ENCODE results near the gene TRPC4AP. TPM values are rescaled to one million over a fixed set of nuclear protein-coding genes. Genes with fewer than 3 reads are reported as not detected.

Gene TRPC4AP
- total and polyA plus RNA-seq, 10 of the 15 experiments (the other 5 are each of a cell fraction or from before 2014, with no cell fraction given) = 1.1 to 61.7 (median 41.2) TPM

DNA sequence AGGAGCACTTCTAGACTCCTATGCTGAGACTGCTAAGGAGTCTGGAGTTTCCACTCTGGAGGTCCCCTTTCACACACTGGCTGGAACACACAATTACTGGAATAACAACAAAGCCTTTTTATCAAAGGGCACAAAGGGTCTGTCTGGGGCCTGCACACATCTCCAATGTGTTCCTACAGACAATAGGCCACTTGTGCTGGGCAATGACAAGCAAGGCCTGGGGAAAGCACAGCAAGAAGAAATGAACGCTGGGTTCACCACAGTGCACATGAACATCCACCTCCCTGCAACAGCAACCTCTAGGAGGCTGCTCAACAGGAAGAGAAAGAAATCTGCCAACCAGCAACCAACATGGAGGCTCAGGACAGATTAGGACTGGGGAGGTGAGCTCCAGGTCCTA lies 43.9 kb downstream of the TRPC4AP start:
- in situ Hi-C loops (cut with MboI) = no loop called here
- Histone ChIP-seq H3K9ac (ENCODE audit: control insufficient read depth, insufficient read depth, low read length) (no peak overlapping the region), H3K4me1 (ENCODE audit: control insufficient read depth, insufficient read depth, low read length) (no peaks in the 10 kb centered on the region), H2AFZ (ENCODE audit: control insufficient read depth, low read depth, low read length) (no peak overlapping the region), H3K4me3 (no peak overlapping the region), H3K27me3 (replicated peaks in 1 of 2; ENCODE audit: control insufficient read depth in 2 of 2, insufficient read depth in 2 of 2, low read length in 1 of 2) (no peaks in the 10 kb centered on the region), H3K36me3 (ENCODE audit: control insufficient read depth in 2 of 2, insufficient read depth in 2 of 2, low read length in 1 of 2) (peaks cover 4 to 21% of the 10 kb centered on the region in 2 experiments), H3K4me2 (ENCODE audit: control insufficient read depth, insufficient read depth) (no peak overlapping the region), H4K20me1 (ENCODE audit: control insufficient read depth, insufficient read depth) (no peaks in the 10 kb centered on the region), H3K79me2 (ENCODE audit: control insufficient read depth, insufficient read depth, low read length) (no peaks in the 10 kb centered on the region), H3K27ac (ENCODE audit: control insufficient read depth, insufficient read depth) (no peak overlapping the region), H3K9me3 (replicated peaks; ENCODE audit: control insufficient read depth, insufficient read depth, low read length) (no peaks in the 10 kb centered on the region)
- intact Hi-C loops (cut with micrococcal nuclease; ENCODE audit: unreplicated experiment) = no loop called here
- ChIA-PET RAD21 (ENCODE audit: unreplicated experiment) (no interaction called here), POLR2A (no interaction called here), SMC1A (ENCODE audit: uncharacterized antibody, unreplicated experiment) (interaction anchor here (0.7 to 0.8 kb wide), 2 partner anchors 9 to 224 kb away, joined by 3 read pairs; no protein-coding TSS in a partner anchor), CTCF (interaction anchor here (0.7 to 1.2 kb wide), 3 partner anchors 9 to 46 kb away, joined by 3 to 4 read pairs (median 3); no protein-coding TSS in a partner anchor)
- no peak for FAIRE-seq
- 92% methylated on average over 1 of the region's 1 CpG for WGBS (ENCODE audit: insufficient coverage, insufficient replicate concordance, low lambda C conversion rate, missing lambda C conversion rate)
- no peak for ATAC-seq
- DNase-seq (ENCODE audit: low read depth, low spot score) = no peak
- TF ChIP-seq NR2C1 (IDR thresholded peaks at IDR 0.05) (no peak), NR2F1 (conservative IDR thresholded peaks at IDR 0.05) (no peak), NFYA (IDR thresholded peaks at IDR 0.05; ENCODE audit: borderline replicate concordance, low read depth, low read length) (no peak)
- TF ChIP-seq, protein P1, sequence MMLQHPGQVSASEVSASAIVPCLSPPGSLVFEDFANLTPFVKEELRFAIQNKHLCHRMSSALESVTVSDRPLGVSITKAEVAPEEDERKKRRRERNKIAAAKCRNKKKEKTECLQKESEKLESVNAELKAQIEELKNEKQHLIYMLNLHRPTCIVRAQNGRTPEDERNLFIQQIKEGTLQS (IDR thresholded peaks at IDR 0.05; ENCODE audit: borderline replicate concordance, extremely low read depth, low read depth, low read length) = no peak
- no TSS peak for BruUV-seq (replicated peaks)

DNA sequence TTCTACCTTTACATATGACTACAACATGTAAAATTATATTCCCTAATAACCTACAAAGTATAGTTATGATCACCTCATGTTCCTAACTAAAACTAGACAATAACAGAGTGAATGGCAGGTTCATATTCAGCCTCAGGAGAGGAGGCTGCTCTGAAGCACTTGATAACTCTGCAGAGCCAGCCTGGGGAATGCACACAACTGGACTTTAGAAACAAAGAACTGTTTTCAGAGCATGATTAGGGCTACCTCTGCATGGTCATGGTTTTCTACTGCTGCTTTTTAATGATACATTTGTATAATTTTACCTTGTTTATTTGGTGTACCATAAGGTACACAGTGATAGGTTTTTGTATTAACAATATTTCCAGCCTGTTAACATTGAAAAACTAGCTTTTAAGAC lies 50.3 kb downstream of the TRPC4AP start:
- no peak overlapping the region for H3K27ac ChIP-seq (ENCODE audit: control insufficient read depth, insufficient read depth)
- no peaks in the 10 kb centered on the region for H3K27me3 ChIP-seq (replicated peaks in 1 of 2; ENCODE audit: control insufficient read depth in 2 of 2, insufficient read depth in 2 of 2, low read length in 1 of 2)
- ChIA-PET POLR2A (no interaction called here), CTCF (interaction anchor here (0.6 kb wide), 1 partner anchor 200 kb away, joined by 5 read pairs; no protein-coding TSS in a partner anchor), RAD21 (ENCODE audit: unreplicated experiment) (interaction anchor here (1.1 kb wide), 1 partner anchor 28 kb away, joined by 3 read pairs; no protein-coding TSS in a partner anchor), SMC1A (ENCODE audit: uncharacterized antibody, unreplicated experiment) (interaction anchor here (0.7 kb wide), 1 partner anchor 398 kb away, joined by 3 read pairs; no protein-coding TSS in a partner anchor)
- in situ Hi-C loops (cut with MboI) = no loop called here
- H2AFZ ChIP-seq (ENCODE audit: control insufficient read depth, low read depth, low read length) = no peak overlapping the region
- no peaks in the 10 kb centered on the region for H4K20me1 ChIP-seq (ENCODE audit: control insufficient read depth, insufficient read depth)
- H3K9ac ChIP-seq (ENCODE audit: control insufficient read depth, insufficient read depth, low read length) = no peak overlapping the region
- peaks cover 3 to 14% of the 10 kb centered on the region in 2 experiments for H3K36me3 ChIP-seq (ENCODE audit: control insufficient read depth in 2 of 2, insufficient read depth in 2 of 2, low read length in 1 of 2)
- no peak for DNase-seq (ENCODE audit: low read depth, low spot score)
- BruUV-seq (replicated peaks) = TSS peak; percentile 9
- H3K4me1 ChIP-seq (ENCODE audit: control insufficient read depth, insufficient read depth, low read length) = no peaks in the 10 kb centered on the region
- no peak for FAIRE-seq
- H3K79me2 ChIP-seq (ENCODE audit: control insufficient read depth, insufficient read depth, low read length) = no peaks in the 10 kb centered on the region
- no peak overlapping the region for H3K4me3 ChIP-seq
- intact Hi-C loops (cut with micrococcal nuclease; ENCODE audit: unreplicated experiment) = no loop called here
- no peak for ATAC-seq
- H3K4me2 ChIP-seq (ENCODE audit: control insufficient read depth, insufficient read depth) = no peak overlapping the region
- H3K9me3 ChIP-seq (replicated peaks; ENCODE audit: control insufficient read depth, insufficient read depth, low read length) = no peaks in the 10 kb centered on the region
- TF ChIP-seq HDAC2 (IDR thresholded peaks at IDR 0.05) = no peak
- no peak for TF ChIP-seq SMARCA5 (IDR thresholded peaks at IDR 0.05)
- TF ChIP-seq CHD2 (IDR thresholded peaks at IDR 0.05; ENCODE audit: borderline replicate concordance, low read depth, low read length) = no peak
- no peak for TF ChIP-seq NBN (IDR thresholded peaks at IDR 0.05)
- TF ChIP-seq EGR1 (IDR thresholded peaks at IDR 0.05; ENCODE audit: borderline replicate concordance in 1 of 2, low read depth in 2 of 2, low read length in 2 of 2) = no peak
- TF ChIP-seq PAX8 (IDR thresholded peaks at IDR 0.05) = no peak
- TF ChIP-seq MTA2 (IDR thresholded peaks at IDR 0.05; ENCODE audit: low read depth) = no peak
- no peak for TF ChIP-seq NR2C2 (IDR thresholded peaks at IDR 0.05; ENCODE audit: borderline replicate concordance, control insufficient read depth, insufficient read length, low read depth)
- TF ChIP-seq, protein P2, sequence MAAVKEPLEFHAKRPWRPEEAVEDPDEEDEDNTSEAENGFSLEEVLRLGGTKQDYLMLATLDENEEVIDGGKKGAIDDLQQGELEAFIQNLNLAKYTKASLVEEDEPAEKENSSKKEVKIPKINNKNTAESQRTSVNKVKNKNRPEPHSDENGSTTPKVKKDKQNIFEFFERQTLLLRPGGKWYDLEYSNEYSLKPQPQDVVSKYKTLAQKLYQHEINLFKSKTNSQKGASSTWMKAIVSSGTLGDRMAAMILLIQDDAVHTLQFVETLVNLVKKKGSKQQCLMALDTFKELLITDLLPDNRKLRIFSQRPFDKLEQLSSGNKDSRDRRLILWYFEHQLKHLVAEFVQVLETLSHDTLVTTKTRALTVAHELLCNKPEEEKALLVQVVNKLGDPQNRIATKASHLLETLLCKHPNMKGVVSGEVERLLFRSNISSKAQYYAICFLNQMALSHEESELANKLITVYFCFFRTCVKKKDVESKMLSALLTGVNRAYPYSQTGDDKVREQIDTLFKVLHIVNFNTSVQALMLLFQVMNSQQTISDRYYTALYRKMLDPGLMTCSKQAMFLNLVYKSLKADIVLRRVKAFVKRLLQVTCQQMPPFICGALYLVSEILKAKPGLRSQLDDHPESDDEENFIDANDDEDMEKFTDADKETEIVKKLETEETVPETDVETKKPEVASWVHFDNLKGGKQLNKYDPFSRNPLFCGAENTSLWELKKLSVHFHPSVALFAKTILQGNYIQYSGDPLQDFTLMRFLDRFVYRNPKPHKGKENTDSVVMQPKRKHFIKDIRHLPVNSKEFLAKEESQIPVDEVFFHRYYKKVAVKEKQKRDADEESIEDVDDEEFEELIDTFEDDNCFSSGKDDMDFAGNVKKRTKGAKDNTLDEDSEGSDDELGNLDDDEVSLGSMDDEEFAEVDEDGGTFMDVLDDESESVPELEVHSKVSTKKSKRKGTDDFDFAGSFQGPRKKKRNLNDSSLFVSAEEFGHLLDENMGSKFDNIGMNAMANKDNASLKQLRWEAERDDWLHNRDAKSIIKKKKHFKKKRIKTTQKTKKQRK (IDR thresholded peaks at IDR 0.05; ENCODE audit: low read depth, low read length) = no peak
- TF ChIP-seq, protein P3, sequence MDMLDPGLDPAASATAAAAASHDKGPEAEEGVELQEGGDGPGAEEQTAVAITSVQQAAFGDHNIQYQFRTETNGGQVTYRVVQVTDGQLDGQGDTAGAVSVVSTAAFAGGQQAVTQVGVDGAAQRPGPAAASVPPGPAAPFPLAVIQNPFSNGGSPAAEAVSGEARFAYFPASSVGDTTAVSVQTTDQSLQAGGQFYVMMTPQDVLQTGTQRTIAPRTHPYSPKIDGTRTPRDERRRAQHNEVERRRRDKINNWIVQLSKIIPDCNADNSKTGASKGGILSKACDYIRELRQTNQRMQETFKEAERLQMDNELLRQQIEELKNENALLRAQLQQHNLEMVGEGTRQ (IDR thresholded peaks at IDR 0.05; ENCODE audit: borderline replicate concordance, low read depth, low read length) = no peak
- no peak for TF ChIP-seq SIX5 (IDR thresholded peaks at IDR 0.05; ENCODE audit: low read depth, low read length, severe bottlenecking)

Measured in GM12878 (cell line).